Naive thymus-derived CD4-positive, alpha-beta T cell (primary cell): ENCODE results near the gene VPS50. TPM values are rescaled to one million over a fixed set of nuclear protein-coding genes. Genes with fewer than 3 reads are reported as not detected.
"Not testable (repeated sequence)": the region's sequence is repeated elsewhere in the genome, so short reads cannot be mapped to it uniquely, and the experiment has no call there.

Source experiments
- ATAC-seq: fragments of 150-1000 bp; cut with Tn5 transposase; 2 replicates; pipeline ENCODE4 v1.10.0; 2021; ENCODE audit warnings: mild to moderate bottlenecking, moderate library complexity
- CTCF ChIA-PET: fragments of 350-600 bp; sonication (Branson Sonifier 250); formaldehyde crosslinking; loops from one replicate; lab custom pipeline; 2021; ENCODE audit warnings: antibody characterized with exemption; lab: Charles Lee
- POLR2A ChIA-PET: fragments of 350-600 bp; sonication (Branson Sonifier 250); formaldehyde crosslinking; loops from one replicate; lab custom pipeline; 2021; ENCODE audit warnings: antibody characterized with exemption, inconsistent platforms; lab: Charles Lee
- DNase-seq, 9 donors: peaks; one replicate each; pipeline versions ENCODE4 v3.0.0 to v3.0.0-alpha.2; 2020 to 2022; ENCODE audit warnings: mixed read lengths in 1 of 9
- H3K27ac ChIP-seq: one replicate; pipeline ENCODE4 v1.7.0; 2013; ENCODE audit warnings: mild to moderate bottlenecking, low read depth, low read length, moderate library complexity
- H3K27me3 ChIP-seq, 2 donors: one replicate each; pipeline ENCODE4 v1.7.0; 2013; ENCODE audit warnings: low read length in 2 of 2, mild to moderate bottlenecking in 2 of 2, moderate library complexity in 2 of 2; ENCODE audit not compliant: control insufficient read depth in 2 of 2, insufficient read depth in 2 of 2
- H3K36me3 ChIP-seq, 3 experiments: 1 replicate in 2 of 3; 2 replicates in 1 of 3; pipeline ENCODE4 v1.7.0; 2013; ENCODE audit warnings: low read length in 3 of 3, mild to moderate bottlenecking in 3 of 3, moderate library complexity in 1 of 3; ENCODE audit not compliant: insufficient read depth in 3 of 3, control insufficient read depth in 2 of 3
- H3K4me1 ChIP-seq, 2 donors: one replicate each; pipeline ENCODE4 v1.7.0; 2013; ENCODE audit warnings: low read length in 2 of 2, mild to moderate bottlenecking in 2 of 2, moderate library complexity in 1 of 2; ENCODE audit not compliant: control insufficient read depth in 2 of 2, insufficient read depth in 2 of 2
- H3K4me3 ChIP-seq: 2 replicates; pipeline ENCODE4 v1.7.0; 2013; ENCODE audit warnings: mild to moderate bottlenecking, low read length
- H3K9me3 ChIP-seq, 3 experiments: 1 replicate in 2 of 3; 2 replicates in 1 of 3; pipeline ENCODE4 v1.7.0; 2013; ENCODE audit warnings: low read length in 3 of 3; ENCODE audit not compliant: control insufficient read depth in 2 of 3
- H3K27ac Mint-ChIP-seq, 9 donors: one replicate each; pipeline ENCODE4 v1.8.0; 2020 to 2022; ENCODE audit warnings: mixed read lengths in 9 of 9, mild to moderate bottlenecking in 8 of 9, moderate library complexity in 5 of 9, inconsistent platforms in 2 of 9
- H3K27me3 Mint-ChIP-seq, 5 donors: one replicate each; pipeline ENCODE4 v1.8.0; 2021 to 2022; ENCODE audit warnings: mixed read lengths in 5 of 5, mild to moderate bottlenecking in 1 of 5
- H3K36me3 Mint-ChIP-seq, 5 donors: one replicate each; pipeline ENCODE4 v1.8.0; 2020 to 2022; ENCODE audit warnings: mixed read lengths in 5 of 5, mild to moderate bottlenecking in 3 of 5, inconsistent platforms in 1 of 5
- H3K4me1 Mint-ChIP-seq, 7 donors: one replicate each; pipeline ENCODE4 v1.8.0; 2020 to 2022; ENCODE audit warnings: mixed read lengths in 7 of 7, mild to moderate bottlenecking in 3 of 7, inconsistent platforms in 1 of 7
- H3K4me3 Mint-ChIP-seq, 10 donors: one replicate each; pipeline ENCODE4 v1.8.0; 2020 to 2022; ENCODE audit warnings: mild to moderate bottlenecking in 10 of 10, mixed read lengths in 10 of 10, moderate library complexity in 6 of 10, inconsistent platforms in 2 of 10
- H3K9me3 Mint-ChIP-seq, 11 donors: one replicate each; pipeline ENCODE4 v1.8.0; 2020 to 2022; ENCODE audit warnings: mixed read lengths in 11 of 11, mild to moderate bottlenecking in 4 of 11, inconsistent platforms in 1 of 11, moderate library complexity in 1 of 11
- intact Hi-C, 2 donors: fragments of 100-400 bp; cut with micrococcal nuclease; formaldehyde crosslinking; loops; one replicate each; pipeline ENCODE4 v1.15.1; 2023
- polyA plus RNA-seq, 2 donors: library from polyadenylated mRNA; unstranded; fragments of 300-500 nt; fragmentation: Illumina TruSeq; gene quantifications; one replicate each; pipeline ENCODE4 v1.2.3, GENCODE V29; 2021
- total RNA-seq, 6 experiments: library from RNA in 5 of 6; stranded (reverse) in 5 of 6; gene quantifications; 1 replicate in 5 of 6; 2 replicates in 1 of 6; pipeline ENCODE4 v1.2.3 and lab custom pipeline; 2021 to 2026

Gene VPS50
- total and polyA plus RNA-seq, 7 experiments from 2014 or later: 15.3 to 44.2 (median 30.7) TPM

GRCh38 chr7:93370937-93371336 is 138.8 kb downstream of the VPS50 start:
- H3K4me3 ChIP-seq, DNase-seq, H3K9me3 ChIP-seq, CTCF ChIA-PET, H3K27me3 ChIP-seq, H3K4me1 ChIP-seq, POLR2A ChIA-PET, H3K27ac Mint-ChIP-seq, H3K36me3 Mint-ChIP-seq, intact Hi-C loops, H3K4me1 Mint-ChIP-seq, H3K27ac ChIP-seq, ATAC-seq, H3K4me3 Mint-ChIP-seq, H3K36me3 ChIP-seq: not testable (repeated sequence)
- H3K9me3 Mint-ChIP-seq: peaks cover 0 to 16% (median 7%) of the 10 kb centered on the region in 11 donors
- peaks cover 6 to 28% (median 23%) of the 10 kb centered on the region in 5 donors for H3K27me3 Mint-ChIP-seq

- H3K4me1 Mint-ChIP-seq: no peaks in the 10 kb centered on the region
- CTCF ChIA-PET: no interaction called here
These were observed 141.4 kb downstream of the VPS50 start for GRCh38 chr7:93373537-93373936.

GRCh38 chr7:93374345-93374940 is 142.3 kb downstream of the VPS50 start:
- Mint-ChIP-seq H3K9me3 (peaks cover 0 to 7% (median 1%) of the 10 kb centered on the region in 11 donors), H3K27me3 (peaks cover 12 to 43% (median 18%) of the 10 kb centered on the region in 5 donors), H3K4me1 (no peaks in the 10 kb centered on the region), H3K27ac (no peak overlapping the region), H3K36me3 (no peaks in the 10 kb centered on the region), H3K4me3 (no peak overlapping the region)
- Histone ChIP-seq H3K27me3 (no peaks in the 10 kb centered on the region), H3K36me3 (no peaks in the 10 kb centered on the region), H3K9me3 (no peaks in the 10 kb centered on the region), H3K27ac (no peak overlapping the region), H3K4me1 (peaks cover 0 to 3% of the 10 kb centered on the region in 2 donors), H3K4me3 (no peak overlapping the region)
- DNase-seq: no peak
- intact Hi-C loops: loop anchor here in 1 of 2 donors (1.0 kb wide), 1 partner anchor 129 kb away; no protein-coding TSS in a partner anchor
- CTCF ChIA-PET: no interaction called here
- ATAC-seq: no peak
- POLR2A ChIA-PET: no interaction called here

More at GRCh38 chr7:93373537-93373936, 141.4 kb downstream of the VPS50 start:
- Histone ChIP-seq H3K9me3 (no peaks in the 10 kb centered on the region), H3K27ac (no peak overlapping the region), H3K4me3 (no peak overlapping the region), H3K4me1 (peaks cover 0 to 3% of the 10 kb centered on the region in 2 donors), H3K36me3 (no peaks in the 10 kb centered on the region), H3K27me3 (no peaks in the 10 kb centered on the region)
- DNase-seq (no peak), ATAC-seq (no peak)
- Mint-ChIP-seq H3K4me3 (no peak overlapping the region), H3K27ac (no peak overlapping the region), H3K9me3 (peaks cover 0 to 13% (median 6%) of the 10 kb centered on the region in 11 donors), H3K27me3 (peaks cover 11 to 42% (median 21%) of the 10 kb centered on the region in 5 donors), H3K36me3 (no peaks in the 10 kb centered on the region)
- intact Hi-C loops: no loop called here
- POLR2A ChIA-PET: no interaction called here

- no peak overlapping the region for H3K4me3 Mint-ChIP-seq
- no peaks in the 10 kb centered on the region for H3K9me3 ChIP-seq
- no peak overlapping the region for H3K27ac Mint-ChIP-seq
- peaks cover 15 to 51% (median 25%) of the 10 kb centered on the region in 5 donors for H3K27me3 Mint-ChIP-seq
- peaks cover 0 to 3% of the 10 kb centered on the region in 2 donors for H3K4me1 ChIP-seq
- POLR2A ChIA-PET: no interaction called here
- no peak for ATAC-seq
- no peaks in the 10 kb centered on the region for H3K27me3 ChIP-seq
- CTCF ChIA-PET: no interaction called here
- intact Hi-C loops: no loop called here
- H3K9me3 Mint-ChIP-seq: peaks cover 0 to 7% (median 1%) of the 10 kb centered on the region in 11 donors
- no peak overlapping the region for H3K4me3 ChIP-seq
- H3K36me3 Mint-ChIP-seq: no peaks in the 10 kb centered on the region
- H3K36me3 ChIP-seq: no peaks in the 10 kb centered on the region
- no peak overlapping the region for H3K27ac ChIP-seq
- DNase-seq: no peak
- no peaks in the 10 kb centered on the region for H3K4me1 Mint-ChIP-seq
These were observed 143.4 kb downstream of the VPS50 start for GRCh38 chr7:93375603-93376002.

- ATAC-seq (no peak), DNase-seq (no peak)
- Histone ChIP-seq H3K27me3 (no peaks in the 10 kb centered on the region), H3K36me3 (no peaks in the 10 kb centered on the region), H3K9me3 (no peaks in the 10 kb centered on the region), H3K4me3 (no peak overlapping the region), H3K27ac (no peak overlapping the region), H3K4me1 (peaks cover 0 to 3% of the 10 kb centered on the region in 2 donors)
- H3K4me3 Mint-ChIP-seq: no peak overlapping the region
- peaks cover 10 to 40% (median 19%) of the 10 kb centered on the region in 5 donors for H3K27me3 Mint-ChIP-seq
- ChIA-PET POLR2A (no interaction called here), CTCF (no interaction called here)
- H3K27ac Mint-ChIP-seq: no peak overlapping the region
- H3K9me3 Mint-ChIP-seq: peaks cover 0 to 4% (median 0%) of the 10 kb centered on the region in 11 donors
- no peaks in the 10 kb centered on the region for H3K4me1 Mint-ChIP-seq
- intact Hi-C loops: no loop called here
- H3K36me3 Mint-ChIP-seq: no peaks in the 10 kb centered on the region
These were observed 146.1 kb downstream of the VPS50 start for GRCh38 chr7:93378131-93378760.

GRCh38 chr7:93382362-93382761 is 150.2 kb downstream of the VPS50 start:
- Mint-ChIP-seq H3K36me3 (no peaks in the 10 kb centered on the region), H3K4me3 (no peak overlapping the region), H3K4me1 (no peaks in the 10 kb centered on the region), H3K9me3 (peaks cover 0 to 4% (median 0%) of the 10 kb centered on the region in 11 donors), H3K27me3 (peaks cover 9 to 32% (median 15%) of the 10 kb centered on the region in 5 donors), H3K27ac (no peak overlapping the region)
- no peak overlapping the region for H3K4me3 ChIP-seq
- H3K9me3 ChIP-seq: no peaks in the 10 kb centered on the region
- CTCF ChIA-PET: no interaction called here
- no peak for ATAC-seq
- POLR2A ChIA-PET: no interaction called here
- DNase-seq: no peak
- H3K27me3 ChIP-seq: peaks cover 0 to 3% of the 10 kb centered on the region in 2 donors
- H3K4me1 ChIP-seq: no peaks in the 10 kb centered on the region
- intact Hi-C loops: no loop called here
- H3K27ac ChIP-seq: no peak overlapping the region
- no peaks in the 10 kb centered on the region for H3K36me3 ChIP-seq
